Measurements from ENCODE around the gene NCAM1.

DNA sequence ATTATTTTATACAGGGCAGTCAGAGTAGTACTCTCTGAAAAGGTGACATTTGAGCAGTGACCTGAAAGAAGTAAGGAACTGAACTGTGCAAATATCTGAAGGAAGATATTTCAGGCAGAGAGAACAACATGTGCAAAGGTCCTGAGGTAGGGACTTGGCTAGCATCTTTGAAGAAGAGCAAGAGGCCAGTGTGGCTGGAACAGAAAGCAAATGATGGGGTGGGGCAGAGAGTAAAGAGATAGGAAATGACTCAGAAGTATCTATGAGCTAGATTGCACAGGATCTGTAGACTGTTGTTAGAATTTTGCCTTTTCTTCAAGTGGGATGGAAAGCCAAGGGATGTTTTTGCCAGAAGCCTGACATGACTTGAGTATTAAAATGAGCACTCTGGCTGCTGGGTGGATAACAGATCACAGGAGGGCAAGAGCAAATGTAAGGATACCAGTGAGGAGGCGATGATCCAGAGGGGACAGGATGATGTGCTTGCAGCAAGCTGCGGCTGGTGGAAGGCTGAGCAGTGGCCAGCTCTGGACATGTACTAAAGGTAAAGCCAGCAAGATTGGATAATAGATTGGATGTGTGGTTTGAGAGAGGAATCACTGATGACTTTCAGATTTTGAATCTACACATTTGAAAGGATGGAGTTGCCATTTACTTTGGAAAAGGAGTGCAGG, 320.0 kb downstream of the NCAM1 start:
- TF ChIP-seq TCF7 (CRISPR knock-in tag; IDR thresholded peaks at IDR 0.05; ENCODE audit: low read depth): no peak
- TF ChIP-seq, protein P1, sequence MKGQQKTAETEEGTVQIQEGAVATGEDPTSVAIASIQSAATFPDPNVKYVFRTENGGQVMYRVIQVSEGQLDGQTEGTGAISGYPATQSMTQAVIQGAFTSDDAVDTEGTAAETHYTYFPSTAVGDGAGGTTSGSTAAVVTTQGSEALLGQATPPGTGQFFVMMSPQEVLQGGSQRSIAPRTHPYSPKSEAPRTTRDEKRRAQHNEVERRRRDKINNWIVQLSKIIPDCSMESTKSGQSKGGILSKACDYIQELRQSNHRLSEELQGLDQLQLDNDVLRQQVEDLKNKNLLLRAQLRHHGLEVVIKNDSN (CRISPR knock-in tag; IDR thresholded peaks at IDR 0.05): no peak
- no peak for TF ChIP-seq RORB (CRISPR knock-in tag; IDR thresholded peaks at IDR 0.05)
- no peak for TF ChIP-seq MYBL2 (CRISPR knock-in tag; IDR thresholded peaks at IDR 0.05)
- no peak for TF ChIP-seq ZNF281 (CRISPR knock-in tag; IDR thresholded peaks at IDR 0.05)
- TF ChIP-seq, protein P2, sequence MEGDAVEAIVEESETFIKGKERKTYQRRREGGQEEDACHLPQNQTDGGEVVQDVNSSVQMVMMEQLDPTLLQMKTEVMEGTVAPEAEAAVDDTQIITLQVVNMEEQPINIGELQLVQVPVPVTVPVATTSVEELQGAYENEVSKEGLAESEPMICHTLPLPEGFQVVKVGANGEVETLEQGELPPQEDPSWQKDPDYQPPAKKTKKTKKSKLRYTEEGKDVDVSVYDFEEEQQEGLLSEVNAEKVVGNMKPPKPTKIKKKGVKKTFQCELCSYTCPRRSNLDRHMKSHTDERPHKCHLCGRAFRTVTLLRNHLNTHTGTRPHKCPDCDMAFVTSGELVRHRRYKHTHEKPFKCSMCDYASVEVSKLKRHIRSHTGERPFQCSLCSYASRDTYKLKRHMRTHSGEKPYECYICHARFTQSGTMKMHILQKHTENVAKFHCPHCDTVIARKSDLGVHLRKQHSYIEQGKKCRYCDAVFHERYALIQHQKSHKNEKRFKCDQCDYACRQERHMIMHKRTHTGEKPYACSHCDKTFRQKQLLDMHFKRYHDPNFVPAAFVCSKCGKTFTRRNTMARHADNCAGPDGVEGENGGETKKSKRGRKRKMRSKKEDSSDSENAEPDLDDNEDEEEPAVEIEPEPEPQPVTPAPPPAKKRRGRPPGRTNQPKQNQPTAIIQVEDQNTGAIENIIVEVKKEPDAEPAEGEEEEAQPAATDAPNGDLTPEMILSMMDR (IDR thresholded peaks at IDR 0.05): no peak
- TF ChIP-seq ZNF512 (CRISPR knock-in tag; IDR thresholded peaks at IDR 0.05; ENCODE audit: borderline replicate concordance): no peak
- no peak for TF ChIP-seq NR2C2 (CRISPR knock-in tag; IDR thresholded peaks at IDR 0.05)
- TF ChIP-seq ZBTB21 (CRISPR knock-in tag; IDR thresholded peaks at IDR 0.05; ENCODE audit: borderline replicate concordance): no peak
- no peak for TF ChIP-seq NFYB (CRISPR knock-in tag; conservative IDR thresholded peaks at IDR 0.05; ENCODE audit: low read depth)
- no peak for TF ChIP-seq AR (CRISPR knock-in tag; IDR thresholded peaks at IDR 0.05)
